Measurements from ENCODE around the gene CDKN1B. TPM values are rescaled to one million over a fixed set of nuclear protein-coding genes. Genes with fewer than 3 reads are reported as not detected.

The CDKN1B gene
- total and polyA plus RNA-seq, 2 donors from 2014 or later = 27.9 to 52.3 TPM

- Histone ChIP-seq H3K9me3 (ENCODE audit: control insufficient read depth in 2 of 3, insufficient read depth in 1 of 3, low read length in 3 of 3) (no peaks in the 10 kb centered on the region), H3K27me3 (ENCODE audit: control insufficient read depth, insufficient read depth, low read length) (no peaks in the 10 kb centered on the region), H3K9ac (ENCODE audit: low read length in 3 of 3) (no peak overlapping the region), H3K27ac (ENCODE audit: low read depth in 2 of 2, low read length in 2 of 2) (peak overlapping the region in 1 of 2 donors; percentile 4), H3K4me1 (ENCODE audit: control insufficient read depth in 2 of 3, insufficient read depth in 2 of 3, low read depth in 1 of 3, low read length in 3 of 3) (peaks cover 0 to 6% (median 6%) of the 10 kb centered on the region in 3 donors), H3K4me3 (ENCODE audit: low read length in 3 of 3) (no peak overlapping the region), H3K36me3 (ENCODE audit: control insufficient read depth in 2 of 3, insufficient read depth in 3 of 3, low read length in 3 of 3) (peaks cover 3 to 19% (median 6%) of the 10 kb centered on the region in 3 donors)
- intact Hi-C loops (cut with DNase I) = no loop called here
- TF ChIP-seq CTCF (IDR thresholded peaks at IDR 0.05; ENCODE audit: borderline replicate concordance, extremely low read depth, insufficient read depth) = no peak
- DNase-seq = no peak
- FAIRE-seq = no peak
Observed at GRCh38 chr12:12721176-12721751, 4.1 kb downstream of the CDKN1B start.

GRCh38 chr12:12721814-12722434 lies 4.8 kb downstream of the CDKN1B start:
- H3K9ac ChIP-seq (ENCODE audit: low read length in 3 of 3) = peak overlapping the region in 1 of 3 donors; percentile 86
- intact Hi-C loops (cut with DNase I) = no loop called here

GRCh38 chr12:12722435-12723148 lies 5.4 kb downstream of the CDKN1B start:
- H3K4me3 ChIP-seq (ENCODE audit: low read length in 3 of 3) = peak overlapping the region in 2 of 3 donors; percentile 12 to 22
- H3K9me3 ChIP-seq (ENCODE audit: control insufficient read depth in 2 of 3, insufficient read depth in 1 of 3, low read length in 3 of 3) = no peaks in the 10 kb centered on the region
- H3K9ac ChIP-seq (ENCODE audit: low read length in 3 of 3) = peak overlapping the region in 2 of 3 donors; percentile 86 to 94
- peaks cover 5 to 6% (median 6%) of the 10 kb centered on the region in 3 donors for H3K4me1 ChIP-seq (ENCODE audit: control insufficient read depth in 2 of 3, insufficient read depth in 2 of 3, low read depth in 1 of 3, low read length in 3 of 3)
- H3K27me3 ChIP-seq (ENCODE audit: control insufficient read depth, insufficient read depth, low read length) = no peaks in the 10 kb centered on the region
- TF ChIP-seq CTCF (IDR thresholded peaks at IDR 0.05; ENCODE audit: borderline replicate concordance, extremely low read depth, insufficient read depth) = no peak
- FAIRE-seq (peak; percentile 29), DNase-seq (no peak)
- peaks cover 3 to 19% (median 6%) of the 10 kb centered on the region in 3 donors for H3K36me3 ChIP-seq (ENCODE audit: control insufficient read depth in 2 of 3, insufficient read depth in 3 of 3, low read length in 3 of 3)
- peak overlapping the region; percentile 26 to 71 for H3K27ac ChIP-seq (ENCODE audit: low read depth in 2 of 2, low read length in 2 of 2)
- intact Hi-C loops (cut with DNase I) = no loop called here

More at GRCh38 chr12:12721814-12722434, 4.8 kb downstream of the CDKN1B start:
- no peaks in the 10 kb centered on the region for H3K27me3 ChIP-seq (ENCODE audit: control insufficient read depth, insufficient read depth, low read length)
- TF ChIP-seq CTCF (IDR thresholded peaks at IDR 0.05; ENCODE audit: borderline replicate concordance, extremely low read depth, insufficient read depth) = no peak
- peaks cover 3 to 19% (median 6%) of the 10 kb centered on the region in 3 donors for H3K36me3 ChIP-seq (ENCODE audit: control insufficient read depth in 2 of 3, insufficient read depth in 3 of 3, low read length in 3 of 3)
- peaks cover 5 to 6% (median 6%) of the 10 kb centered on the region in 3 donors for H3K4me1 ChIP-seq (ENCODE audit: control insufficient read depth in 2 of 3, insufficient read depth in 2 of 3, low read depth in 1 of 3, low read length in 3 of 3)
- DNase-seq (no peak), FAIRE-seq (no peak)
- H3K27ac ChIP-seq (ENCODE audit: low read depth in 2 of 2, low read length in 2 of 2) = peak overlapping the region; percentile 26 to 71
- no peaks in the 10 kb centered on the region for H3K9me3 ChIP-seq (ENCODE audit: control insufficient read depth in 2 of 3, insufficient read depth in 1 of 3, low read length in 3 of 3)
- peak overlapping the region in 1 of 3 donors; percentile 22 for H3K4me3 ChIP-seq (ENCODE audit: low read length in 3 of 3)
